Right lobe of liver (tissue), 6 donors: ENCODE results near the gene ABCB10. TPM values are rescaled to one million over a fixed set of nuclear protein-coding genes. Genes with fewer than 3 reads are reported as not detected.
A peak's percentile ranks its signal among the peaks of the same experiment; 100 is the strongest.

Experiments
- ATAC-seq, 4 donors: fragments of 200-7000 bp; cut with Tn5 transposase; one replicate each; pipeline ENCODE4 v1.9.1; 2020; ENCODE audit warnings: mild to moderate bottlenecking in 4 of 4, moderate library complexity in 4 of 4
- DNase-seq, 3 donors: peaks; one replicate each; pipeline ENCODE4 v3.0.0-alpha.2; 2020
- H3K27ac ChIP-seq, 3 donors: fragments of 200-600 bp; one replicate each; pipeline ENCODE4 v1.8.0; 2022
- H3K27me3 ChIP-seq, 2 donors: fragments of 200-600 bp; one replicate each; pipeline ENCODE4 v1.8.0; 2022
- H3K36me3 ChIP-seq, 4 donors: fragments of 200-600 bp; sonication (generic) in 1 of 4; one replicate each; pipeline versions ENCODE4 v1.5.1 to v1.8.0; 2017 to 2022; ENCODE audit warnings: control low read depth in 1 of 4
- H3K4me1 ChIP-seq, 4 donors: fragments of 200-600 bp; sonication (generic) in 1 of 4; one replicate each; pipeline versions ENCODE4 v1.5.1 to v1.8.0; 2017 to 2022; ENCODE audit warnings: control low read depth in 1 of 4
- H3K4me3 ChIP-seq, 3 donors: fragments of 200-600 bp; one replicate each; pipeline ENCODE4 v1.8.0; 2022
- H3K9me3 ChIP-seq, 4 donors: fragments of 200-600 bp; sonication (generic) in 1 of 4; one replicate each; pipeline versions ENCODE4 v1.5.1 to v1.8.0; 2017 to 2022; ENCODE audit warnings: control low read depth in 1 of 4
- POLR2A ChIP-seq: fragments of 450-650 bp; IDR thresholded peaks from one replicate; pipeline ENCODE4 v1.6.1; 2017; ENCODE audit warnings: antibody characterized with exemption, mild to moderate bottlenecking
- WGBS: methylation state at CpG from one replicate; pipeline ENCODE4 v1.1.6; 2018; ENCODE audit warnings: low coverage, low lambda C conversion rate; ENCODE audit not compliant: insufficient coverage; ENCODE audit errors: missing lambda C conversion rate; 5-methylcytosine and 5-hydroxymethylcytosine counted together
- intact Hi-C, 2 donors: fragments of 100-400 bp; cut with DNase I; formaldehyde crosslinking; loops; one replicate each; pipeline versions ENCODE4 v1.11.2 to v1.14.1; 2022
- total RNA-seq, 6 experiments: library from RNA; depleted of rRNA in 2 of 6; stranded (reverse); fragments of >200 nt in 2 of 6; fragmentation: NEBNext Ultra II Directional in 3 of 6; extraction: Animal tissue kit (Norgen Biotek cat#: 25700) in 3 of 6; gene quantifications; one replicate each; pipeline versions ENCODE4 v1.1.0 to v1.2.4, GENCODE V29; 2016 to 2023
- TF ChIP-seq, protein P1 (sequence below), 4 donors: fragments of 200-600 bp in 3 of 4; fragments of 450-650 bp in 1 of 4; IDR thresholded peaks; one replicate each; pipeline versions ENCODE4 v1.5.1 to v1.8.0; 2016 to 2022; ENCODE audit warnings: antibody characterized with exemption in 4 of 4, mild to moderate bottlenecking in 2 of 4
- donor health status: DM: no; HTN: yes; CAD: no.
- donor health status: DM: no; HTN: no; CAD: no.
- donor health status: DM: no; HTN: no; CAD: no.
- donor health status: DM: no; HTN: yes; CAD: no.
- donor health status: DM: no; HTN: yes; CAD: no.

The ABCB10 gene
- total RNA-seq, 6 experiments from 2014 or later, result 12.9 to 16.2 (median 13.7) TPM

- 94% methylated on average over 3 of the region's 6 CpGs for WGBS
- no peaks in the 10 kb centered on the region for H3K4me1 ChIP-seq
- DNase-seq (no peak), ATAC-seq (no peak)
- TF ChIP-seq, protein P1, sequence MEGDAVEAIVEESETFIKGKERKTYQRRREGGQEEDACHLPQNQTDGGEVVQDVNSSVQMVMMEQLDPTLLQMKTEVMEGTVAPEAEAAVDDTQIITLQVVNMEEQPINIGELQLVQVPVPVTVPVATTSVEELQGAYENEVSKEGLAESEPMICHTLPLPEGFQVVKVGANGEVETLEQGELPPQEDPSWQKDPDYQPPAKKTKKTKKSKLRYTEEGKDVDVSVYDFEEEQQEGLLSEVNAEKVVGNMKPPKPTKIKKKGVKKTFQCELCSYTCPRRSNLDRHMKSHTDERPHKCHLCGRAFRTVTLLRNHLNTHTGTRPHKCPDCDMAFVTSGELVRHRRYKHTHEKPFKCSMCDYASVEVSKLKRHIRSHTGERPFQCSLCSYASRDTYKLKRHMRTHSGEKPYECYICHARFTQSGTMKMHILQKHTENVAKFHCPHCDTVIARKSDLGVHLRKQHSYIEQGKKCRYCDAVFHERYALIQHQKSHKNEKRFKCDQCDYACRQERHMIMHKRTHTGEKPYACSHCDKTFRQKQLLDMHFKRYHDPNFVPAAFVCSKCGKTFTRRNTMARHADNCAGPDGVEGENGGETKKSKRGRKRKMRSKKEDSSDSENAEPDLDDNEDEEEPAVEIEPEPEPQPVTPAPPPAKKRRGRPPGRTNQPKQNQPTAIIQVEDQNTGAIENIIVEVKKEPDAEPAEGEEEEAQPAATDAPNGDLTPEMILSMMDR (IDR thresholded peaks at IDR 0.05), result no peak
- no peak for TF ChIP-seq POLR2A
- intact Hi-C loops, result no loop called here
- no peak overlapping the region for H3K4me3 ChIP-seq
- no peaks in the 10 kb centered on the region for H3K27me3 ChIP-seq
- peaks cover 0 to 50% (median 16%) of the 10 kb centered on the region in 4 donors for H3K36me3 ChIP-seq
- no peak overlapping the region for H3K27ac ChIP-seq
- H3K9me3 ChIP-seq, result no peaks in the 10 kb centered on the region
Measured at GRCh38 chr1:229531326-229531725, 27.2 kb downstream of the ABCB10 start.

GRCh38 chr1:229529639-229530038, 28.9 kb downstream of the ABCB10 start:
- WGBS, result 94% methylated on average over 6 of the region's 7 CpGs
- TF ChIP-seq POLR2A, result no peak
- TF ChIP-seq, protein P1 (IDR thresholded peaks at IDR 0.05), result no peak
- H3K36me3 ChIP-seq, result peaks cover 0 to 52% (median 20%) of the 10 kb centered on the region in 4 donors

DNA sequence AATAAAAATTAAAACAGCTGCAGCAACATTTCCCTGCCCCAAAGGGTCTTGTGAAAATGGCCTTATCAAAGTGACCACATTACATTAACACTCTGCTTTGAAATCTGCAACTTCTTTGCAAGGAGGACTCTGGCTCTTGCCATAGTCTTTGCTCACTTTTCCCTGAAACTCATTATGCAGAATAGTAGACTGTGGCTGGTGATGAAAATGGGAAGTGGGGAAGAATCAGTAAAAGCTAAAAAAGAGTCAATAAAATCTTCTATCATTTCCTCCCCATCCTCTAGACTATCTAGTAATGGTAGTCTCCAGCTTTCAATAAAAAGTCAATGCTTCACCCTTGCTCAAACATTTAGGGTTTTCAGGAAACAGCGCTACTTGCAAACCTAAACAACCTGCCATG, 31.8 kb downstream of the ABCB10 start:
- H3K27me3 ChIP-seq, result no peaks in the 10 kb centered on the region
- H3K4me3 ChIP-seq, result no peak overlapping the region
- DNase-seq (no peak), ATAC-seq (no peak)
- TF ChIP-seq POLR2A, result no peak
- TF ChIP-seq, protein P1 (IDR thresholded peaks at IDR 0.05), result no peak
- no peaks in the 10 kb centered on the region for H3K4me1 ChIP-seq
- WGBS, result 100% methylated on average over 1 of the region's 1 CpG
- H3K36me3 ChIP-seq, result peaks cover 0 to 47% (median 17%) of the 10 kb centered on the region in 4 donors
- H3K9me3 ChIP-seq, result no peaks in the 10 kb centered on the region
- no peak overlapping the region for H3K27ac ChIP-seq
- intact Hi-C loops, result no loop called here

More at GRCh38 chr1:229529639-229530038, 28.9 kb downstream of the ABCB10 start:
- Histone ChIP-seq H3K9me3 (no peaks in the 10 kb centered on the region), H3K27me3 (no peaks in the 10 kb centered on the region), H3K27ac (no peak overlapping the region), H3K4me1 (no peaks in the 10 kb centered on the region), H3K4me3 (no peak overlapping the region)
- ATAC-seq (peak in 1 of 4 donors; percentile 32), DNase-seq (no peak)
- intact Hi-C loops, result no loop called here

DNA sequence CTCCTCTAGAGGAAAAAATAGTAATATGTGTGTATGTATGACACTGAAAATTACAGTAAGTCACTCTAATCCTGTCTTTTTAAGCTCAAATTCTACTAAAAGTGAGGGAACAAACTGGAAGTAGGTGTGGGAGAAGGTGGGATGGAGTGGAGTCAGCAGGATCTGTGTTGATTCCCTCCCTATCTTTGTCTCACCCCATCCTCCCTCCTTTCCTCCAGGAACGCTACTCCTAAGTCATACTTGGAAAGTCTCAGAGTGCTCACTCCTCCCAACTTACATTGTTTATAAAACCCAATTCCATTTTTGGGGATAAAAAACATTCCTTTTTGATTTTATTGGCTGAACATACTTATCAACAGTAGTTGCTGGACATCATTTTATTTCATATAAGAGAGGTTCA, 35.5 kb downstream of the ABCB10 start:
- ATAC-seq (no peak), DNase-seq (no peak)
- Histone ChIP-seq H3K27ac (no peak overlapping the region), H3K36me3 (peaks cover 0 to 38% (median 12%) of the 10 kb centered on the region in 4 donors), H3K4me1 (no peaks in the 10 kb centered on the region), H3K4me3 (no peak overlapping the region), H3K27me3 (no peaks in the 10 kb centered on the region), H3K9me3 (no peaks in the 10 kb centered on the region)
- WGBS, result 56% methylated on average over 1 of the region's 1 CpG
- intact Hi-C loops, result no loop called here
- no peak for TF ChIP-seq POLR2A
- TF ChIP-seq, protein P1 (IDR thresholded peaks at IDR 0.05), result no peak
